ENCODE results near the gene ZNF182.
"Not testable (repeated sequence)": the region's sequence is repeated elsewhere in the genome, so short reads cannot be mapped to it uniquely, and the experiment has no call there.

The ZNF182 gene

DNA sequence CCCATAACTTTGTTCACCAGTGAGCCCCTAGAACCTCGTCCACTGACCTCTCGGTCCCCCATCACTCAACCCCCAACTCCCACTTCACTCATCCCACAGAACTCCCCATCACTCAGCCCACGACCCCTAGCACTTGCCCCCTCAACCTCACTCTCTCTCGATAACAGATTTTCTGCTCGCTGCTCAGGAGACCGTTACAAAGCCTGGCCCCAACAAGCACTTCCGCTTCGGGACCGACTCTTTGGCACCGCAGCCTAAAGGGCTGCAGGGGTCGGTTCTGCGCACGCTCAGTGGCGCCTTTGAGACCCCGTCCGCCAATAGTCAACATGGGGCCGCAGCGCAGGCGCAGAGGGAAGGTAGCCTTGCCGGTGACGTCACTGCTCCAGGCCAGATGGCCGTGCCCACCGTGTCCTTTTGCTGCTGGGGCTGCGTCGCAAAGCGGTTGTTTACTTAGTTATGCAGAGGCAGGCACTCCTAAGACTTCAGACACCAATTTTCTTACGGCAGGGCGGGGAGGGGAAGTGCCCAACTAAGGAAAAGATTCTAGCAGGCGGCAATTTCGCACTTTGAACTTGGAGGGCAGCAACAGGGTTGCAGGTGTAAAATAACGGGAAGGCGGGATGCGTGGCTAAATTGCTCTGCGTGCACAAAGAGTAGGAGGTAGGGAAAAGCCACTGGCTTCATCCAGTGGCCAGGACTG lies at the start of gene ZNF182:
Gene ZNF182, minus strand, starts transcription at position 232 of the 700 bp plus-strand sequence. CDS start 1,380 bp downstream, outside the sequence.
- DNase-seq (ENCODE audit: low read depth): peak; percentile 41
- H3K4me3 ChIP-seq (ENCODE audit: low read depth, low read length): peak within 1 kb of the TSS; percentile 72

DNA sequence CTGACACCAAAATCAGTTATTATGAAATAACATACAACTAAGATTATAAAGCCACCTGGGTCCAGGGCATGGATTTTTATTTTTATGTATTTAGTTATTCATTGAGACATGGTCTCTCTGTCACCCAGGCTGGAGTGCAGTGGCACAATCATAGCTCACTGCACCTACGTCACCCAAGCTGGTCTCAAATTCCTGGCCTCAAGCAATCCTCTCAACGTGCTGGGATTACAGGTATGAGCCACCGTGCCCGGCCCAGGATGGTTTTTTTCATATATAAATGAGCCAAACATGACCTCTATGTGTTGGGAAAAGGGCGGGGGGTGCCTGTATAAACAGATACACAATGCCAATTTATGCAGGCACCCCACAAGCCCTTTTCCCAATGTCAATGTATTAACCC lies 43.1 kb upstream of the ZNF182 start:
- no peak for DNase-seq (ENCODE audit: low read depth)
- no peak overlapping the region for H3K4me3 ChIP-seq (ENCODE audit: low read depth, low read length)

GRCh38 chrX:48045410-48046311 lies 41.9 kb upstream of the ZNF182 start:
- H3K4me3 ChIP-seq (ENCODE audit: low read depth, low read length): no peak overlapping the region
- DNase-seq (ENCODE audit: low read depth): peak; percentile 83

DNA sequence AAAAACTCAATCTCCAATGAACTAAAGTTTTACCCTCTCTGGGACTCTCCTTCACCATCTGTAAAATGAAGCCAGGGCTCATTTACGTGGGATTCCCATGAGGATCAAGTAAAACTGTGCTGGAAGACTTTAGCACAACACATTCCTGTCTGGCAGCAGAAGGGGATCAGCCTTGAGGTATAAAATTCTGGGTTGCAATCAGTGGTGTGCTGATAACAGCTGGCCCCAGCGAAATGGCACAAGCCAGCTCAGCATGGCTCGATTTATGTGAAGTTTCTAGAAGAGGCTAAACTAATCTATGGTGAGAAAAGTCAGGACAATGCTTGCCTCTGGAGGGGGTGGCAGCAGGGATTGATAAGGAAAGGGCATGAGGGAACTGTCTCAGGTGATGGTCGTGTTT lies 39.3 kb upstream of the ZNF182 start:
- H3K4me3 ChIP-seq (ENCODE audit: low read depth, low read length): no peak overlapping the region
- DNase-seq (ENCODE audit: low read depth): no peak

GRCh38 chrX:48035891-48036290 lies 32.1 kb upstream of the ZNF182 start:
- H3K4me3 ChIP-seq (ENCODE audit: low read depth, low read length): no peak overlapping the region
- DNase-seq (ENCODE audit: low read depth): no peak

DNA sequence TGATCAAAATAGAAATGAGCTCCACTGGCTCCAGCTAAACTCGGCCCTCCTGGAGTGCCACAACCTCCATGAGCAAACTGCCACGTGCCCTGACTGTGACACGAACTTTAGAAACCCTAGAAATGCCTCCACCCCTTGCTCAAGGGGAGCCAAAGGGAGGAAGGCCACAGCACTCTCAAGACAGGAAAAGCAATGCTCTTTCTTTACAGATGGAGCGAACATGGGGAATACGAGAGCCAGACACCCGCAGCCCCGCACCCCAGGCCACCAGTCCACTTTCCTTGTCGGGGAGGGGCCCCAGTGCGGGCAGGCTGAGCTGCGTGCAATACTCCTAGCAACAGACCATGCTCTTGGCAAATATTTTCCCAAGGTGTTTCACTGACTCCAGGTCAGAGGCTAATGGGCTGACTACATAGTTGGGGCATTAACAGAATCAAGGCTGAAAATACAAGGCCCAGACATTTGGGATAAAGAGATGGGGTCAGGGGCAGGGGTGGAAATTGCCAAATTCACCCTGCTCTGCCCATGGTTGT lies 26.9 kb upstream of the ZNF182 start:
- not testable (repeated sequence) for H3K4me3 ChIP-seq (ENCODE audit: low read depth, low read length); DNase-seq (ENCODE audit: low read depth)

DNA sequence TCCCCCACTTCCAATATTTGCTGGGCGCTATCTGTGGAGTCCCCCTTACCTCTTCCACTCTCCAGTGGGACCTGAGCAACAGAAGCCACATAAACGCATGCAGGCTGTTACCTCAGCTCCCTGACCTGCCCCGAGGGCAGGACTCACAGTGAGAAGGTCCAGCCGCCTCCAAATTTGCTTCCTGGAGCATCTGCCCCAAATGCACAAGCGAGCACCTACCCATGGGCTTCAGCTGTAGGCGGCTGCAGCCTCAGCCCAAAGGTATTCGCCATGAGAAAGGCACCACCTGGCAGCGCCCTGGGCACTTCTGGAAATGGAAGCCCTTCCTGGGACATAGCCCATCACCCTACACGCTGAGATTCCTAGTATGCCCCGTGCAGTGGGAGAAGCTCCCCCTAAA lies 26.4 kb upstream of the ZNF182 start:
- H3K4me3 ChIP-seq (ENCODE audit: low read depth, low read length): no peak overlapping the region

GRCh38 chrX:48028091-48028490 lies 24.3 kb upstream of the ZNF182 start:
- H3K4me3 ChIP-seq (ENCODE audit: low read depth, low read length): no peak overlapping the region
- no peak for DNase-seq (ENCODE audit: low read depth)

More for the DNA sequence above, 26.4 kb upstream of the ZNF182 start:
- no peak for DNase-seq (ENCODE audit: low read depth)

DNA sequence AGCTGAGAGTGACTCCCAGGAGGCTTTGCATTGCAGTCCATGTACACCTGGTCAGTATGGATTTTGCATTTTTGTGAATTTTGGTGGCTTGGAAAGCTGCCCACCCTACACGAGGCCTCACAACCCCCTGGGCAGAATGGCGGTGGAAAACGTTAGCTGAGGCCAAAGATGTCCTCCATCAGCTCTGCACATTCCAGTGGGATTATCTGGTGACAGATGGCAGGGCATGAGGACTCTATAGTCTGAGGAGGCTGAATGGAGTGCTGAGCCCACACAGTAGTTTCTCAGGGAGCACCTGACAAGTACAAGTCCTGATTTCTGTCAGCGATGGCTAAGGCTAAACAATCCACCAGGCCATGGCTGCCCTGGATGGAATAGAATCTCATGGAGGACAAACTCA lies 23.8 kb upstream of the ZNF182 start:
- not testable (repeated sequence) for H3K4me3 ChIP-seq (ENCODE audit: low read depth, low read length); DNase-seq (ENCODE audit: low read depth)

DNA sequence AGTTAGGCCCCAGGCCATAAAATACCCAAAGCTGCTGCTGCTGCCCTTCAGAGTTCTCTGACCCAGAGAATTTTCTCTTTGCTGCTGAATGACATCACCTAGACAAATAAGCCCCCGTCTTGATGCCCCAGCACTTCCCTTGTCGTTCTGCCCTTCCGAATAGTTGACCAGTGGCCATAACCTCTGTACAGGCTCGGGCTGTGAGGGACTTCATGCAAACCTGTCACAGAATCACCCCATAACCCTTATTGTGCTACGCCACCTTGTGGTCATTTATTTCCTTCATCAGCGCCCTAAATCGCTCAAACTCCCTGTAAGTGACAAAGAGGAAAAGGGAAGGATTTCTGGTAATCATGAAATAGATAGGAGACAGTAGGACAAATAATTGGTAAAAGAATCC lies 21.8 kb upstream of the ZNF182 start:
- H3K4me3 ChIP-seq (ENCODE audit: low read depth, low read length): no peak overlapping the region
- no peak for DNase-seq (ENCODE audit: low read depth)

GRCh38 chrX:48022738-48023137 lies 18.9 kb upstream of the ZNF182 start:
- no peak overlapping the region for H3K4me3 ChIP-seq (ENCODE audit: low read depth, low read length)
- DNase-seq (ENCODE audit: low read depth): no peak

GRCh38 chrX:48022100-48022499 lies 18.3 kb upstream of the ZNF182 start:
- no peak for DNase-seq (ENCODE audit: low read depth)
- no peak overlapping the region for H3K4me3 ChIP-seq (ENCODE audit: low read depth, low read length)

GRCh38 chrX:48021026-48021900 lies 17.5 kb upstream of the ZNF182 start:
- peak; percentile 53 for DNase-seq (ENCODE audit: low read depth)
- H3K4me3 ChIP-seq (ENCODE audit: low read depth, low read length): peak overlapping the region; percentile 59

DNA sequence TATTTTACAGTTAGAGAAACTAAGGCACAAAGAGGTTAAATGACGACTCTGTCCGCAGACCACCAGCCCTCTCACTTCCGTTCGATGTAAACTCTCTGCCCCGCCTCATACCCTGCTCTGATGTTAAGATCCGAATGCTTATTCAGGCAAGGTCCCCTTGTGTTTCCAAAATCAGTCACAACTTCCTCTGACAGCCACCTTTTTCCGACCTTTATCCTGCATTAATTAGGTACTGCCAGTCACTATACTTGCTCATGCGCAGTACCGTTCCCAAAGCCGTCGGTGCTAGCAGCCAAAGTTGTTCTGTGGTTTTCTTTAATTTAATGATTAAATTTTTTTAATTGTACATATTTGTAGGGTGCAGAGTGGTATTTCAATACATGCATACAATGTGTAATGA lies 16.7 kb upstream of the ZNF182 start:
- not testable (repeated sequence) for DNase-seq (ENCODE audit: low read depth); H3K4me3 ChIP-seq (ENCODE audit: low read depth, low read length)

DNA sequence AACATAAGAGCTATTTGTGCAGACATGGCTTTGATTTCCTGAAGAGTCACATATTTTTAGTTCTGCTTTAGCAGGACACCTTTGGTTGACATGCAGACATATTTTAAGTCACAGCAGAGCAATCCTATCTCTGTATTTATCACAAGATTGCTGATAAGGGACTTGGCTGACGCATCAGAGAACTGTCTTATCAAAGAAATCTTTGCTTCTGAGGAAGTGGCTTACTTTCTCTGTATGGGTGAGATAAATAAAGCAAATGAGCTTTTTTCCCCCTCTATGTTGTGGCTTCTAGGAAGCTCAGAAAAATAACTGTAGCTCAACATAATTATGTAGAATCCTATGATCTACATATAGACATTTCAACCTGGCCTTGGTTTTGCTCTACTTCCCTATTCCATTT lies 16.1 kb upstream of the ZNF182 start:
- H3K4me3 ChIP-seq (ENCODE audit: low read depth, low read length); DNase-seq (ENCODE audit: low read depth): not testable (repeated sequence)

GRCh38 chrX:48016583-48017310 lies 13.0 kb upstream of the ZNF182 start:
- not testable (repeated sequence) for H3K4me3 ChIP-seq (ENCODE audit: low read depth, low read length); DNase-seq (ENCODE audit: low read depth)

DNA sequence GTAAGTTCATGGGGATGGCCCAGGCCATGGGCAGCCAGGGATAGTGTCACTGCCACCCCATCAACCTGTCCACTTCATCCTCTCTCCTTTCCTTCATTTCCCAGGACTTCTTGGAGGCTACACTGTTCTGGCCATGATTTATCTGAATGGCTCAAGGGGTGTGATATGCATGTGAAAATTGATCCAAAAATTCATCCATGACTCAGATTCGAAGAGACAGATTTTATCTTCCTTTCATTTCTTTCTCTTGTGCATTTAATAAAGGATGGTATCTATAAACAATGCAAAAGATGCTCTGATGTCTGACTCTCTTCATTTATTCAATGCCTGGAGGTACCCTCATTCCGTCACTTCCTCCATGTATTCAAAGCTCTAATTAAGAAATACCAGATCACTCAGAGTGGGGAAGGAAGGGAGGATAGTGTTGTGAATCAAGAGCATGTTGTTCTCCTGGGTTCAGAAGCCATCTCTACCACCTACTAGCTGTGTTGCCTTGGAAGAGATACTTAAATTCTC lies 5.7 kb upstream of the ZNF182 start:
- not testable (repeated sequence) for DNase-seq (ENCODE audit: low read depth)

DNA sequence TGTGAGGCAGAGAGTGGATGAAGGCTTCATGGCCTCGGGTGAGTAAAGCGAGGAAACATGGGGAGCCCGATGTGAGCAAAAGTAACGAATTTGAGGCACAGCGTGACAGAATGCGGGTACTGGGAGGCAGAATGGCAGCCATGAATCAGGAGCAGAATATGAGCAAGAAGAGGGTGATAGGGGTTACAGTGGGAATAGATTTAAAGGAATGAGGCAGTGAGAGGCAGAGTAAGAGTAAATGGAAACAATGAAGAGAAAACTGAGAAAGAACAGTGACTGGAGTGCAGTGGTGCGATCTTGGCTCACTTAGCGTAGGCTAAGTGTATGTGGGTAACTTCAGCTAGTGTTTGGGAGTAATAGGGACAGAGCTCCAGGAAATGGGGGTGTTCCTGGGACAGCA lies 2.9 kb upstream of the ZNF182 start, which contains the start of gene SPACA5:
Gene SPACA5, plus strand, starts transcription at position 301 of the 400 bp plus-strand sequence. CDS start 815 bp downstream, outside the sequence.
- DNase-seq (ENCODE audit: low read depth); H3K4me3 ChIP-seq (ENCODE audit: low read depth, low read length): not testable (repeated sequence)

More for the DNA sequence above, 5.7 kb upstream of the ZNF182 start:
- H3K4me3 ChIP-seq (ENCODE audit: low read depth, low read length): not testable (repeated sequence)

Data from skeletal muscle cell (primary cell).